Activated naive CD8-positive, alpha-beta T cell treated with anti-CD3 and anti-CD28 coated beads, Interleukin-2, amount 50 U/mL, for 16 hours (primary cell): Measurements from ENCODE around the gene EDNRA.

ENCODE experiments used
- DNase-seq: peaks from one replicate; pipeline ENCODE4 v3.0.0-alpha.2; 2020; ENCODE audit warnings: low read depth, low spot score

The EDNRA gene

DNA sequence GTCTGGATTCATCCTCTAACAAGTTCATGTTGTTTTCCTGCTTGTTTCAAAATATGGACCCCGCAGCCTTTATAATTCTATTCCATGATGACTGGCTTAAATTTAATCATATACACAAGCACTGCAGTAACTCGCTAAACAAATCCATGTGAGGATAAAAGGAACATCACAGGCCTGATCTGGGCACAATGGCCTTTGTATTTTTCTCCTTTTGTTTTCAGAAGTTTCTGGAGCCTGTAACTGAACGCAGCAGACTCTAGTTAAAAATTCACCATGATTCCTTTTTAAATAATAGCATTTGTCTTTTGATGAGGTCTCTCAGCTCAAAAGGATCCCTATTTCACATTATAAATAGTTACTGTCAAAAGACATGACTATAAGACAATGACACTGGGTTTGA is 106.1 kb downstream of the EDNRA start:
- no peak for DNase-seq

DNA sequence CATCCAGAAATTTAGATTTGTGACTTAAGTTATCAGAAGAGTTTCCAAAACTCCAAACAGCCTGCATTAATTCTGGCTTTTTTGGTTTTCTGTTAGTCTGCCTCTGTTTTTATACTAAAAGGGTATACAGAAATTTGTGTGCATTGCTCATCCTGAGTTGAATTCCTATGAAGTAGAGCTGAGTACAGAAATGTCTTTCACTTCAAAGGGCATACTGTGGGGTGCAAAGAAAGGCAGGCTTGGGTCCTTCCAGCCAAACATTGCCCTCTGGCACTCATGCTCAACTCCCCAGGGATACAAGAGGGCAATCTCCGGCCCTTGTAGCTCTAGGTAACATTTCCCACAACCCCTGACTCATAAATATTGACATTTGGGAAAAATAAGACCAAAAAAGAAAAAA is 108.7 kb downstream of the EDNRA start:
- no peak for DNase-seq

DNA sequence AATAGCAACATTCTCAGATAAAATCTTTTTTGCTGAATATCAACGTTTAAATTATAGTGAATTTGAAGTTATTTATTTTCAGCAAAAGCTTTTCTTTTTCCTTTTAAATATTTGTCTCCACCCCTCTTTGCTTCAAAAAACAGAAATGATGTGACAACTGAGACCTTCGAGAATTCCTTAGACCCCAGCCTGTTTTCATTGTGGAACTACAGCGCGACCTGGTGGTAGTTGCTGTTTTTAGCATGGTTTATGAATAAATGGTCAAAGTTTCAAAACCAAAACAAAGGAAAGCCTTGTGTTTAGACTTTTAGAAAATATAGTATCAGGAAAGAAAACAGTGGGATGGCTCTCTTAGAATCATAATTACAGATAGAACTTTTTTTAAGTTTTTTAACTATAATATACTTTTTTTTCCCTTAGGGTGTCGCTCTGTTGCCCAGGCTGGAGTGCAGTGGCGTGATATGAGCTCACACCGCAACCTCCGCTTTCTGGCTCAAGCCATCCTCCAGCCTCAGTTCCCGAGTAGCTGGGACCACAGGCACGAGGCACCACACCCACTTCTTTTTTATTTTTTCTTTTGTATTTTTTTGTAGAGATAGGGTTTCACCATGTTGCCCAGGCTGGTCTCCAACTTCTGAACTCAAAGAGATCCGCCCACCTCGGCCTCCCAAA is 109.5 kb downstream of the EDNRA start:
- no peak for DNase-seq

DNA sequence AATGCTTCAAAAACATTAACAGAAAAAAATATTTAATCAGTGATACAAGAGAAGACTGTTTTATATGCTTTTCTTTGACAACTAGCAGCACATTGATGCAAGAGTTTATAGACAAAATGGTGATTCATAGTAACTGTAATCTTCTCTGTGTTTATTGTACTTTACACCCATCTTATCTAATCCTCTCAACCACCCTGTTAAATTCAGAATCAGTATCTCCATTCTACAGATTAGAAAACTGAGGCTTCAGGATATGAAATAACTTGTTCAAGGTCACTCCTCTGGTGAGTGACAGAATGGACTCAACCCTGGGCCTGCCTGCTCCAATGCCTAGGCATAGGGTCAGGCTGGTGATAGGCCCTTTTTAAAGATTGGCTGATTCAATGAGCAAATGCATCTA is 110.2 kb downstream of the EDNRA start:
- DNase-seq: no peak

DNA sequence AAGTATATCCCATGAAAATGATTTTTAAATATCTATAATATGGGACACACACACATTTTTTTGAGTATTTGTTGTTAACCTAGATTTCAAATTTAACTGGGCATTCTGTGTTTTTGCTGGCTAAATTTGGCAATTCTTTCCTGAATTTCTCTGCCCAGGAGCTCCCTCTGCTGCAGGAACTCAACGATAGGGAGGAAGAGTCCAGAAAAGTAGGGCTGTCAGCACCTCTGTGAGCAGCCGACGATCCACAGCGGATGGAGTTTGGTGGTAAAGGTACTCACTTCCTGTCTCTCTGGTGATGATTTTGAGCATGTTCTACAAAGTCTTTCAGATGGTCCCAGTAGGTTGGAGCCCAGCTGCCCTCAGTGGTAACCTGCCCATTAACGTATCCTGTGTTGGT is 113.2 kb downstream of the EDNRA start:
- no peak for DNase-seq
